Astrocyte (in vitro differentiated cells and primary cell): ENCODE measurements around the gene OTUD5. TPM values are rescaled to one million over a fixed set of nuclear protein-coding genes. Genes with fewer than 3 reads are reported as not detected.

Experiments used
- DNase-seq: peaks from one replicate; pipeline ENCODE4 v3.0.0-alpha.2; 2010; ENCODE audit warnings: low read depth
- FAIRE-seq: peaks from 2 replicates; lab custom pipeline; 2011; peaks lifted over from hg19 to GRCh38; lab: Jason Lieb, UNC
- H2AFZ ChIP-seq: 2 replicates; pipeline ENCODE4 v1.6.0; 2012; ENCODE audit warnings: low read depth, low read length, inconsistent platforms
- H3K27ac ChIP-seq: 2 replicates; pipeline ENCODE4 v1.5.1; 2011; ENCODE audit warnings: low read depth, low read length, inconsistent platforms
- H3K27me3 ChIP-seq: 2 replicates; pipeline ENCODE4 v1.6.0; 2011; ENCODE audit warnings: low read length, inconsistent platforms; ENCODE audit not compliant: insufficient read depth
- H3K36me3 ChIP-seq: 2 replicates; pipeline ENCODE4 v1.5.1; 2011; ENCODE audit warnings: low read length, inconsistent platforms; ENCODE audit not compliant: insufficient read depth
- H3K4me1 ChIP-seq: 2 replicates; pipeline ENCODE4 v1.5.1; 2011; ENCODE audit warnings: low read length, inconsistent platforms; ENCODE audit not compliant: insufficient read depth
- H3K4me2 ChIP-seq: 2 replicates; pipeline ENCODE4 v1.6.0; 2012; ENCODE audit warnings: low read length, inconsistent platforms
- H3K4me3 ChIP-seq: 2 replicates; pipeline ENCODE4 v1.5.1; 2011; ENCODE audit warnings: low read depth, mild to moderate bottlenecking, low read length, inconsistent platforms; ENCODE audit not compliant: insufficient read depth
- H3K79me2 ChIP-seq: 2 replicates; pipeline ENCODE4 v1.6.0; 2012; ENCODE audit warnings: mild to moderate bottlenecking, low read length, inconsistent platforms; ENCODE audit not compliant: insufficient read depth
- H3K9ac ChIP-seq: 2 replicates; pipeline ENCODE4 v1.6.0; 2012; ENCODE audit warnings: mild to moderate bottlenecking, low read length, inconsistent platforms
- H3K9me3 ChIP-seq: 2 replicates; pipeline ENCODE4 v1.5.1; 2012; ENCODE audit warnings: low read depth, mild to moderate bottlenecking, low read length, inconsistent platforms; ENCODE audit not compliant: insufficient read depth
- H4K20me1 ChIP-seq: 2 replicates; pipeline ENCODE4 v1.6.0; 2012; ENCODE audit warnings: low read length, inconsistent platforms; ENCODE audit not compliant: insufficient read depth
- H3K27ac Mint-ChIP-seq: one replicate; pipeline ENCODE4 v1.8.0; 2021; ENCODE audit warnings: mild to moderate bottlenecking, mixed read lengths; ENCODE audit not compliant: unreplicated experiment
- H3K27me3 Mint-ChIP-seq: one replicate; pipeline ENCODE4 v1.8.0; 2021; ENCODE audit warnings: low read depth, mixed read lengths; ENCODE audit not compliant: unreplicated experiment
- H3K36me3 Mint-ChIP-seq: one replicate; pipeline ENCODE4 v1.8.0; 2021; ENCODE audit warnings: low read depth, mixed read lengths; ENCODE audit not compliant: unreplicated experiment
- H3K4me1 Mint-ChIP-seq: one replicate; pipeline ENCODE4 v1.8.0; 2021; ENCODE audit warnings: low read depth, mixed read lengths; ENCODE audit not compliant: unreplicated experiment
- H3K4me3 Mint-ChIP-seq: one replicate; pipeline ENCODE4 v1.8.0; 2021; ENCODE audit warnings: mild to moderate bottlenecking, moderate library complexity, mixed read lengths; ENCODE audit not compliant: unreplicated experiment
- H3K9me3 Mint-ChIP-seq: one replicate; pipeline ENCODE4 v1.8.0; 2021; ENCODE audit warnings: mild to moderate bottlenecking, mixed read lengths; ENCODE audit not compliant: unreplicated experiment
- CTCF ChIP-seq: IDR thresholded peaks from 2 replicates; pipeline ENCODE4 v1.5.1; 2011; ENCODE audit warnings: low read depth, mild to moderate bottlenecking, inconsistent platforms, low read length, moderate library complexity; ENCODE audit not compliant: insufficient read depth
- EZH2 ChIP-seq: IDR thresholded peaks from 2 replicates; pipeline ENCODE4 v1.6.1; 2012; ENCODE audit warnings: mild to moderate bottlenecking, low read length, inconsistent platforms; ENCODE audit not compliant: insufficient read depth
- total RNA-seq: library from RNA; stranded (reverse); gene quantifications from 2 replicates; pipeline ENCODE4 v1.2.1, GENCODE V29; 2021

OTUD5 gene
- total RNA-seq, 1 donor from 2014 or later: 56.1 TPM

- Mint-ChIP-seq H3K4me1 (peaks cover 11% of the 10 kb centered on the region), H3K36me3 (peaks cover 7% of the 10 kb centered on the region), H3K4me3 (peak overlapping the region; percentile 93), H3K27me3 (no peaks in the 10 kb centered on the region), H3K27ac (no peak overlapping the region), H3K9me3 (no peaks in the 10 kb centered on the region)
- H2AFZ ChIP-seq: no peak overlapping the region
- H4K20me1 ChIP-seq: peaks cover 14% of the 10 kb centered on the region
- H3K4me3 ChIP-seq: no peak overlapping the region
- DNase-seq (no peak), FAIRE-seq (peak; percentile 41)
- no peak overlapping the region for H3K27ac ChIP-seq
- no peak overlapping the region for H3K9ac ChIP-seq
- peaks cover 5% of the 10 kb centered on the region for H3K36me3 ChIP-seq
- no peak for TF ChIP-seq CTCF
- TF ChIP-seq EZH2: no peak
- H3K4me2 ChIP-seq: peak overlapping the region; percentile 92
- H3K9me3 ChIP-seq: no peaks in the 10 kb centered on the region
- H3K79me2 ChIP-seq: peaks cover 45% of the 10 kb centered on the region
- no peaks in the 10 kb centered on the region for H3K27me3 ChIP-seq
- peaks cover 3% of the 10 kb centered on the region for H3K4me1 ChIP-seq
These were observed 58.4 kb downstream of the OTUD5 start for GRCh38 chrX:48899078-48899410.

- no peaks in the 10 kb centered on the region for H3K36me3 ChIP-seq
- Mint-ChIP-seq H3K27ac (peak within 1 kb of the TSS; percentile 95), H3K36me3 (peaks cover 6% of the 10 kb centered on the region), H3K9me3 (no peaks in the 10 kb centered on the region), H3K27me3 (no peaks in the 10 kb centered on the region), H3K4me1 (peaks cover 11% of the 10 kb centered on the region), H3K4me3 (peak within 1 kb of the TSS; percentile 93)
- no peaks in the 10 kb centered on the region for H3K9me3 ChIP-seq
- TF ChIP-seq EZH2 (no peak), CTCF (no peak)
- FAIRE-seq: peak; percentile 99
- H4K20me1 ChIP-seq: peaks cover 4% of the 10 kb centered on the region
- peak within 1 kb of the TSS; percentile 98 for H3K9ac ChIP-seq
- H2AFZ ChIP-seq: peak within 1 kb of the TSS; percentile 92
- peak within 1 kb of the TSS; percentile 93 for H3K4me3 ChIP-seq
- no peaks in the 10 kb centered on the region for H3K27me3 ChIP-seq
- DNase-seq: peak; percentile 96
- H3K79me2 ChIP-seq: peaks cover 45% of the 10 kb centered on the region
- peak within 1 kb of the TSS; percentile 92 for H3K4me2 ChIP-seq
- peaks cover 3% of the 10 kb centered on the region for H3K4me1 ChIP-seq
- H3K27ac ChIP-seq: peak within 1 kb of the TSS; percentile 93
These were observed 59.6 kb downstream of the OTUD5 start, which contains the start of the genes PQBP1 and TIMM17B for GRCh38 chrX:48897625-48898306. PQBP1 (plus strand) TSS chrX:48897930; CDS start chrX:48898510, 580 bp downstream. TIMM17B (minus strand) TSS chrX:48897768; CDS start chrX:48897749, 19 bp downstream.

GRCh38 chrX:48897157-48897624 lies 60.2 kb downstream of the OTUD5 start:
- FAIRE-seq (no peak), DNase-seq (peak; percentile 56)
- Histone ChIP-seq H3K27ac (peak overlapping the region; percentile 93), H2AFZ (peak overlapping the region; percentile 60), H3K4me3 (peak overlapping the region; percentile 93), H3K9me3 (no peaks in the 10 kb centered on the region), H3K36me3 (no peaks in the 10 kb centered on the region), H3K27me3 (no peaks in the 10 kb centered on the region), H3K4me1 (peaks cover 3% of the 10 kb centered on the region), H3K79me2 (peaks cover 45% of the 10 kb centered on the region), H3K9ac (peak overlapping the region; percentile 98), H4K20me1 (peaks cover 4% of the 10 kb centered on the region), H3K4me2 (peak overlapping the region; percentile 92)
- Mint-ChIP-seq H3K27ac (peak overlapping the region; percentile 93), H3K4me1 (peaks cover 11% of the 10 kb centered on the region), H3K4me3 (peak overlapping the region; percentile 93), H3K27me3 (no peaks in the 10 kb centered on the region), H3K9me3 (no peaks in the 10 kb centered on the region), H3K36me3 (peaks cover 5% of the 10 kb centered on the region)
- TF ChIP-seq EZH2: no peak
- TF ChIP-seq CTCF: no peak
